NCI-H526 (cell line): ENCODE data around the gene CACNA1E.

ENCODE experiments used
- DNase-seq, 2 experiments: peaks; one replicate each; lab custom pipeline; 2025; lab: John Stamatoyannopoulos, UW

CACNA1E gene

GRCh38 chr1:181632492-181632891 lies 149.2 kb downstream of the CACNA1E start:
- DNase-seq = no peak

GRCh38 chr1:181632960-181633359 lies 149.6 kb downstream of the CACNA1E start:
- DNase-seq = no peak

GRCh38 chr1:181635110-181635509 lies 151.8 kb downstream of the CACNA1E start:
- no peak for DNase-seq

- DNase-seq = no peak
Observed at GRCh38 chr1:181637998-181638397, 154.7 kb downstream of the CACNA1E start.

- no peak for DNase-seq
Observed at GRCh38 chr1:181640956-181641355, 157.6 kb downstream of the CACNA1E start.

- DNase-seq = no peak
Observed at GRCh38 chr1:181643631-181644030, 160.3 kb downstream of the CACNA1E start.

- DNase-seq = peak in 1 of 2 experiments; percentile 22
Observed at GRCh38 chr1:181645171-181645570, 161.9 kb downstream of the CACNA1E start.

GRCh38 chr1:181646710-181647109 lies 163.4 kb downstream of the CACNA1E start:
- no peak for DNase-seq

- no peak for DNase-seq
Observed at GRCh38 chr1:181647314-181648035, 164.2 kb downstream of the CACNA1E start.

GRCh38 chr1:181651276-181651675 lies 168.0 kb downstream of the CACNA1E start:
- no peak for DNase-seq

GRCh38 chr1:181655756-181656155 lies 172.4 kb downstream of the CACNA1E start:
- DNase-seq = no peak

- no peak for DNase-seq
Observed at GRCh38 chr1:181656491-181656890, 173.2 kb downstream of the CACNA1E start.

- DNase-seq = no peak
Observed at GRCh38 chr1:181658581-181658980, 175.3 kb downstream of the CACNA1E start.

GRCh38 chr1:181659321-181659957 lies 176.1 kb downstream of the CACNA1E start:
- DNase-seq = no peak

GRCh38 chr1:181660621-181661020 lies 177.3 kb downstream of the CACNA1E start:
- no peak for DNase-seq

- DNase-seq = peak in 1 of 2 experiments; percentile 37
Observed at GRCh38 chr1:181661569-181661968, 178.3 kb downstream of the CACNA1E start.

- no peak for DNase-seq
Observed at GRCh38 chr1:181662606-181663005, 179.3 kb downstream of the CACNA1E start.

GRCh38 chr1:181664543-181664942 lies 181.2 kb downstream of the CACNA1E start:
- no peak for DNase-seq

- DNase-seq = no peak
Observed at GRCh38 chr1:181669246-181669645, 185.9 kb downstream of the CACNA1E start.

- peak in 1 of 2 experiments; percentile 19 for DNase-seq
Observed at GRCh38 chr1:181674617-181675016, 191.3 kb downstream of the CACNA1E start.

GRCh38 chr1:181675091-181675917 lies 192.0 kb downstream of the CACNA1E start:
- DNase-seq = no peak

GRCh38 chr1:181675918-181676190 lies 192.5 kb downstream of the CACNA1E start:
- DNase-seq = no peak

GRCh38 chr1:181676269-181676668 lies 193.0 kb downstream of the CACNA1E start:
- peak; percentile 21 to 80 for DNase-seq
